ENCODE results near the gene APEX1.
"Not testable (repeated sequence)": the region's sequence is repeated elsewhere in the genome, so short reads cannot be mapped to it uniquely, and the experiment has no call there.

Gene APEX1

DNA sequence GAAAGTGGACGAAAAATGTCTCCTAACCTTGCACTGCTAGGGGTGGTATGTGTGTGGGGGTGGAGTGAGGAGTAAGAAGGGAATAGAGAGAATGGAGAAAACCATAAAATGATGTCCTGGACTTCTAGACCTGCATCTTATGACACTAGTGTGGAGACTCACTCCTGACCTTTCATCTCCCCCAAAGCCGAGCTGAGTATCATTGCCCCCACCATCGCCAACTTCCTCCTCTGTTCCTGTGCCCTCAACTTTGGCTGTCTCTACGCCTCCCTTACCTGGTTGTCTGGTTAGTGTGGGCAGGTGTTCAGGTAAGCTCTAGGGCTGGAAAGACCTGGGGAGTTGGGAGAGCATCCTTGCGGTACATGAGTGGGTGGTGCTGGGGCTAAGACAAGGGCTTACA, 14.6 kb upstream of the APEX1 start:
- H3K36me3 ChIP-seq (ENCODE audit: insufficient read depth, low read depth, low read length): peaks cover 5% of the 10 kb centered on the region
- H3K27ac ChIP-seq (ENCODE audit: low read length): no peak overlapping the region
- H3K4me1 ChIP-seq (ENCODE audit: insufficient read depth, low read length): no peaks in the 10 kb centered on the region
- no peak overlapping the region for H3K4me3 ChIP-seq (ENCODE audit: low read length)
- no peaks in the 10 kb centered on the region for H3K27me3 ChIP-seq (ENCODE audit: insufficient read depth, low read length)
- H3K9me3 ChIP-seq (ENCODE audit: insufficient read depth, low read depth, low read length): no peaks in the 10 kb centered on the region
- no peak overlapping the region for H3K9ac ChIP-seq (ENCODE audit: low read depth, low read length)

DNA sequence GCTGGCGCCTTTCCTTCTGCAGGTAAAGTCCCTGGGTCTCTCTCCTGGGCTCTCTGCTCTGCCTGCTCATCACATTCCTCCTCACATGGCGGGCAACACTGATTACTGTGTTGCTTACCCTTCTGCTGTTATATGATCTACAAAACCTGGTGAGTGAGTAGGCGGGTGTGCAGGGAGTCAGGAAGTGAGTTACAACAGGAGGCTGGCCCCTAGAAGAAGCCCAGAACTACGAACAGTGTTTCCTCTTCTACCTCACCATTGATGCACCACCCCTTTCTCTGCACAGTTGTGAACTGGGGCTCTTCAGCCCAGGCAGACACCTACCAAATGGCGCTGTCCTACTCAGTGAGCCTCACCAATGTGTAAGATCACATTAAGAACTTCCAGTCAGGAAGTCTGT, 14.1 kb upstream of the APEX1 start:
- Histone ChIP-seq H3K36me3 (ENCODE audit: insufficient read depth, low read depth, low read length) (peaks cover 9% of the 10 kb centered on the region), H3K4me3 (ENCODE audit: low read length) (no peak overlapping the region), H3K27ac (ENCODE audit: low read length) (no peak overlapping the region), H3K9me3 (ENCODE audit: insufficient read depth, low read depth, low read length) (no peaks in the 10 kb centered on the region), H3K27me3 (ENCODE audit: insufficient read depth, low read length) (no peaks in the 10 kb centered on the region), H3K9ac (ENCODE audit: low read depth, low read length) (no peak overlapping the region), H3K4me1 (ENCODE audit: insufficient read depth, low read length) (no peaks in the 10 kb centered on the region)

DNA sequence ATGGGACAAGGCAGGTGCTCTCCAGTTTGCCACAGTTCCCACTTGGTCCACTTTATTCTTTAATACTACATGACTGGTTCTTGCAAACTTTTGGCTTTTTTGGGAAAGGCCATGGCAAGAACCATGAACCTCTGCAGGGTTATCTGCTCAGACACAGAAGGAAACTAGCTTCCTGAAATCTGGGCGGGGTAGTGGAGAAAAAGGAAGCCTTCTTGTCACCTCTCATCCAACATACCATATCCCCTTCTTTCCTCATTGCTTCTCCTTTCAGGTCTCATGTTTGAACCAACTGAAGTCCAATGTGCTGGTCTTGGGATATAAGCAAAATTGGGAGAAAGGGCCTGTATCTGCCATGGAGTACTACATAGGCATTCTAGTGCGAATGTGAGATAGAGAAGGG, 13.6 kb upstream of the APEX1 start:
- Histone ChIP-seq H3K36me3 (ENCODE audit: insufficient read depth, low read depth, low read length) (peaks cover 15% of the 10 kb centered on the region), H3K27me3 (ENCODE audit: insufficient read depth, low read length) (no peaks in the 10 kb centered on the region), H3K9ac (ENCODE audit: low read depth, low read length) (no peak overlapping the region), H3K27ac (ENCODE audit: low read length) (no peak overlapping the region), H3K9me3 (ENCODE audit: insufficient read depth, low read depth, low read length) (no peaks in the 10 kb centered on the region), H3K4me1 (ENCODE audit: insufficient read depth, low read length) (no peaks in the 10 kb centered on the region), H3K4me3 (ENCODE audit: low read length) (no peak overlapping the region)

DNA sequence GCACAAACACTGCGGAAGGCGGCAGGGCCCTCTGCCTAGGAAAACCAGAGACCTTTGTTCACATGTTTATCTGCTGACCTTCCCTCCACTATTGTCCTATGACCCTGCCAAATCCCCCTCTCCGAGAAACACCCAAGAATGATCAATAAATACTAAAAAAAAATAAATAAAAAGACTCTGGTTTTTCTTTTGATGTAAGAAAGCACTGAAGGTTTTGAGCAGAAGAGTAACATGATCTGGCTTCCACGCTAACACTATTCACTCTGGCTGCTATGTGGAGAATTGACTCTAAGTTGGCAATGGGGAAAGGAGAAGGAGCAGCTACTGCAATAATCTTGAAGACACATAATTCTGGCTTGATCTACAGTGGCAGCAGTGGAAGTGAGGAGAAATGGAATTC, 11.4 kb upstream of the APEX1 start:
- H3K27me3 ChIP-seq (ENCODE audit: insufficient read depth, low read length); H3K4me3 ChIP-seq (ENCODE audit: low read length); H3K9me3 ChIP-seq (ENCODE audit: insufficient read depth, low read depth, low read length); H3K9ac ChIP-seq (ENCODE audit: low read depth, low read length); H3K27ac ChIP-seq (ENCODE audit: low read length); H3K4me1 ChIP-seq (ENCODE audit: insufficient read depth, low read length): not testable (repeated sequence)
- H3K36me3 ChIP-seq (ENCODE audit: insufficient read depth, low read depth, low read length): peaks cover 37% of the 10 kb centered on the region

DNA sequence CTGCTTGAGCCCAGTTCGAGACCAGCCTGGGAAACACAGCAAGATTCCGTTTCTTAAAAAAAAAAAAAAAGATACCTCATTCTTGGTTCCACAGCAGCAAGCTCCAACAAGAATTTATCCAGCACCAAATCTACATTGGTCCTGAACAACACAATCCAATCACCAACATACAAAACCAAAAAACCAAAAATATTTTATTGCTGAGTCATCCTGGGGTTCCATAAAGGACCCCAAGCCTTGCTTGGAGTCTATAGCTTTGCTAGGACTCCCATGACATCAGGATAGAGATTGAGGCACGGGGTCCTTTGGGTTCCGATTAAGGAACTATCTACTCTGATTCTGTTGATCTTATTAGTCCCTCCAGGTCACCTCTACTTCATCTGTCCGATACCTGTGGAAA, 8.1 kb upstream of the APEX1 start:
- Histone ChIP-seq H3K4me3 (ENCODE audit: low read length) (no peak overlapping the region), H3K9me3 (ENCODE audit: insufficient read depth, low read depth, low read length) (no peaks in the 10 kb centered on the region), H3K9ac (ENCODE audit: low read depth, low read length) (no peak overlapping the region), H3K36me3 (ENCODE audit: insufficient read depth, low read depth, low read length) (peaks cover 67% of the 10 kb centered on the region), H3K4me1 (ENCODE audit: insufficient read depth, low read length) (no peaks in the 10 kb centered on the region), H3K27me3 (ENCODE audit: insufficient read depth, low read length) (no peaks in the 10 kb centered on the region), H3K27ac (ENCODE audit: low read length) (no peak overlapping the region)

DNA sequence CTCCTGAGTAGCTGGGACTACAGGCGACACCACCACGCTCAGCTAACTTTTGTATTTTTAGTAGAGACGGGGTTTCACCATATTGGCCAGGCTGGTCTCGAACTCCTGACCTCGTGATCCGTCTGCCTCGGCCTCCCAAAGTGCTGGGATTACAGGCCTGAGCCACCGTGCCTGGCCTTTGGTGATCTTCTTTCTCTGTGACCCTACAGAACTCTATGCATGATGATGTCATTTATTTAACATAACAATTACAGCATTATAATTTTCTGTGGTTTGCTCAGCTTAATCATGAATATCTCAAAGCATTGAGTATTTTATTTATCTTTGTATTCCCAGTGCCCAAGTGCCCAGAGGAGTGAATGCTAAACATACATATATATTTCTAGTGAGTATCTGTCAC, 2.2 kb upstream of the APEX1 start:
- not testable (repeated sequence) for H3K4me3 ChIP-seq (ENCODE audit: low read length); H3K4me1 ChIP-seq (ENCODE audit: insufficient read depth, low read length); H3K9me3 ChIP-seq (ENCODE audit: insufficient read depth, low read depth, low read length); H3K9ac ChIP-seq (ENCODE audit: low read depth, low read length); H3K27ac ChIP-seq (ENCODE audit: low read length); H3K27me3 ChIP-seq (ENCODE audit: insufficient read depth, low read length)
- H3K36me3 ChIP-seq (ENCODE audit: insufficient read depth, low read depth, low read length): peaks cover 66% of the 10 kb centered on the region

DNA sequence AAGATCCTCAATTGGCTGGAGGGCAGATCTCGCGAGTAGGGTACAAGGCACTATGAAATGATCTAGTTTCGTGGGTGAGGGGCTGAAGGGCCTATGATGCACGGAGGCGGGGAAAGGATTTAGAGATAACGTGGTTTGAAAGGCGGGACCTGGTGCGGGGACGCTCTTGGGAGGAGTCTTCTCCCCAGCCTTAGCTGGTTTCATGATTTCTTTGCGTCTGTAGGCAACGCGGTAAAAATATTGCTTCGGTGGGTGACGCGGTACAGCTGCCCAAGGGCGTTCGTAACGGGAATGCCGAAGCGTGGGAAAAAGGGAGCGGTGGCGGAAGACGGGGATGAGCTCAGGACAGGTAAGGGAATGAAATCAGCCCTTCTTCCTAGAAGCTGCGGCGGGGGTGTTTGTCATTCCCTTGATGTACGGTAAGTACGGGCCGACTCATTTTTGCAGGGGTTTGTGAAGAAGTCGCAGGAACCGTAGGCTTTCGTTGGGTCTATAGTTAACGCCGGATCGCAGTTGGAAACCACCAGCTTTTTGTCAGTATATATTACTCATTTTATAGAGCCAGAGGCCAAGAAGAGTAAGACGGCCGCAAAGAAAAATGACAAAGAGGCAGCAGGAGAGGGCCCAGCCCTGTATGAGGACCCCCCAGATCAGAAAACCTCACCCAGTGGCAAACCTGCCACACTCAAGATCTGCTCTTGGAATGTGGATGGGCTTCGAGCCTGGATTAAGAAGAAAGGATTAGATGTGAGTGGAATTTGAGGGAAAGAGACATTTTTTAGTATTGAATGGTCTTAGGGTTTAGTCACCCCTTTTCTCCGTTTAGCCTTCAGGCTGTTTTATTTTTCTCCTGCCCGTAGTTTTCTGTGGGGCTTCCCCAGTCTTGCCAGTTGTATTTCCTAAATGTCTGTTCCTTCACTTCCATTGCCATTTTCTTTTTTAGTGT, 602 bp downstream of the APEX1 start:
- peaks cover 11% of the 10 kb centered on the region for H3K4me1 ChIP-seq (ENCODE audit: insufficient read depth, low read length)
- no peaks in the 10 kb centered on the region for H3K9me3 ChIP-seq (ENCODE audit: insufficient read depth, low read depth, low read length)
- peak overlapping the region; percentile 94 for H3K27ac ChIP-seq (ENCODE audit: low read length)
- H3K9ac ChIP-seq (ENCODE audit: low read depth, low read length): peak overlapping the region; percentile 100
- H3K27me3 ChIP-seq (ENCODE audit: insufficient read depth, low read length): no peaks in the 10 kb centered on the region
- H3K36me3 ChIP-seq (ENCODE audit: insufficient read depth, low read depth, low read length): peaks cover 66% of the 10 kb centered on the region
- peak overlapping the region; percentile 89 for H3K4me3 ChIP-seq (ENCODE audit: low read length)

DNA sequence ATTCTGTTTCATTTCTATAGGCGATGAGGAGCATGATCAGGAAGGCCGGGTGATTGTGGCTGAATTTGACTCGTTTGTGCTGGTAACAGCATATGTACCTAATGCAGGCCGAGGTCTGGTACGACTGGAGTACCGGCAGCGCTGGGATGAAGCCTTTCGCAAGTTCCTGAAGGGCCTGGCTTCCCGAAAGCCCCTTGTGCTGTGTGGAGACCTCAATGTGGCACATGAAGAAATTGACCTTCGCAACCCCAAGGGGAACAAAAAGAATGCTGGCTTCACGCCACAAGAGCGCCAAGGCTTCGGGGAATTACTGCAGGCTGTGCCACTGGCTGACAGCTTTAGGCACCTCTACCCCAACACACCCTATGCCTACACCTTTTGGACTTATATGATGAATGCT, 1.9 kb downstream of the APEX1 start:
- Histone ChIP-seq H3K4me1 (ENCODE audit: insufficient read depth, low read length) (peaks cover 11% of the 10 kb centered on the region), H3K9ac (ENCODE audit: low read depth, low read length) (peak overlapping the region; percentile 100; the same call in 1 of the 2 replicates), H3K27me3 (ENCODE audit: insufficient read depth, low read length) (no peaks in the 10 kb centered on the region), H3K36me3 (ENCODE audit: insufficient read depth, low read depth, low read length) (peaks cover 55% of the 10 kb centered on the region), H3K9me3 (ENCODE audit: insufficient read depth, low read depth, low read length) (no peaks in the 10 kb centered on the region), H3K27ac (ENCODE audit: low read length) (no peak overlapping the region), H3K4me3 (ENCODE audit: low read length) (peak overlapping the region; percentile 89; the same call in 1 of the 2 replicates)

DNA sequence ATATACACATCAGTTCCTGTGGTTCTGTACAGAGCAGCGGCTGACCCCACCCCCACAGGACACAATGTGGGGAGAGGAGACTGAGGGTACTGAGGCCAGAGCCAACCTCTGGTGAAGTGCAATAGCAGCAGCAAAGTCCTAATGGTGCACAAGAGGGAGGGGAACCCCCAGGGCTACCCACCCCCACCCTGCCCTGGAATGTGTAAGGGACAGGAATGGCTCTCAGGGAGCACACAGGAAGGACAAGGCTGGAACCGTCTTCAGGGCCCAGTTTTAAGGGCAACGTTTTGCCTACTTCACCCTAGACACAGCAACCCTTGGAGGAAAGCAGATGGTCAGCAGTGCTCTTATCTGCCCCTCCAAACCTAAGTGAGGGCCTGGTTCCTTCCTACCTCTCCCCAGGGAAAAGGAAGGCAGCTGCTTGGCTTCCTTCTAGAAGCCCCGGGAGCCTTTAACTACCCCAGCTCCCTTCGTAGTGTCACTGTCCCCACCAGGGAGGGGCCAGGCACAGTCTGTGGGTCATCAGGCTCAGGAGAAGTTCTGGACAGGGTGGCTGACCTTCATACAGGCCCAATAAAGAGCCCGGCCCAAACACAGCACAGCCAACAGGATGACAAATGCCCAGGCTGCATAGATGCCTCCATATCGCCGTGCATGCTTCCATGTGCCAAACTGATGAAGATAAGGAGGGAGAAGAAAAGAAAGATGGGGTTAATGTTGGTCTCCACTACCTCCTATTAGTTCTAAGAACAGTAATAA, 3.2 kb downstream of the APEX1 start:
- H3K36me3 ChIP-seq (ENCODE audit: insufficient read depth, low read depth, low read length): peaks cover 49% of the 10 kb centered on the region
- H3K4me1 ChIP-seq (ENCODE audit: insufficient read depth, low read length): peaks cover 11% of the 10 kb centered on the region
- no peak overlapping the region for H3K4me3 ChIP-seq (ENCODE audit: low read length)
- H3K27ac ChIP-seq (ENCODE audit: low read length): no peak overlapping the region
- no peaks in the 10 kb centered on the region for H3K27me3 ChIP-seq (ENCODE audit: insufficient read depth, low read length)
- no peak overlapping the region for H3K9ac ChIP-seq (ENCODE audit: low read depth, low read length)
- H3K9me3 ChIP-seq (ENCODE audit: insufficient read depth, low read depth, low read length): no peaks in the 10 kb centered on the region

DNA sequence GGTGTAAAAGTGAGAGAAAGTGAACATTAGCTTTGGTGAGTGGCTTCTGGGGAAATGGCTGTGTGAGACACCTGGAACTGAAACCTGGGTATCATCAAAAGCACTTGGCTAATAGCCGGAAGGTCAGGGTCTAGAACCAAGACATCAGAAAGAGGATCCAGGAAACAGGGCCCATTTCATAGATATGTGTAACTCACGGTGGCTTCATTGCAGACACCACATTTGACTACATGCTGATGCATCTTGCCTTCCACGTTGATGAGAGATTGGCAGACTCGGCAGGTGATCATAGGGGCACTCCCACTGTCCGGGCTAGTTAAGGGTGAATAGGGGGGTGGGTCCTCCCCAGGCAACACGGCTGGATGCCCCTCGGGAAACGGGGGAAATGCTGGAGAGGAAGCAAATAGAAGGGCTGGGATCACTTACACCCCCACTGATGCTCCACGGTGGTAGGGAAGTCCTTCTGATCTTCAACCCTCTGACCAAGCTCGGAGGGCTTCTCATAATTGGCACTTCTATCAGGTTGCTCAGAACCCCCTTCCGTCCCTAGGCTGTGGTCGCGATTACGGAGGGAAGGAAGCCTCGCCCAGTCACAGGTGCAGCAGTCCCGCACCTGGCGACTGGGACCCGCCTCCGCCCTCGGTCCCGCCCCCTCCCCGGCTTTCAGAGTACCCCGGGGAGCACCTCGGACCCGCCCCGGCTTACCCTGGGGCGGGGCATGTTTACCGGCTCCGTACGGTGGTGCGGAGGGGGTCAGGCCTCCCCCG, 5.6 kb downstream of the APEX1 start:
- peaks cover 49% of the 10 kb centered on the region for H3K36me3 ChIP-seq (ENCODE audit: insufficient read depth, low read depth, low read length)
- H3K9ac ChIP-seq (ENCODE audit: low read depth, low read length): peak overlapping the region; percentile 87
- no peak overlapping the region for H3K27ac ChIP-seq (ENCODE audit: low read length)
- peaks cover 11% of the 10 kb centered on the region for H3K4me1 ChIP-seq (ENCODE audit: insufficient read depth, low read length)
- no peaks in the 10 kb centered on the region for H3K27me3 ChIP-seq (ENCODE audit: insufficient read depth, low read length)
- H3K9me3 ChIP-seq (ENCODE audit: insufficient read depth, low read depth, low read length): no peaks in the 10 kb centered on the region
- H3K4me3 ChIP-seq (ENCODE audit: low read length): peak overlapping the region; percentile 94

DNA sequence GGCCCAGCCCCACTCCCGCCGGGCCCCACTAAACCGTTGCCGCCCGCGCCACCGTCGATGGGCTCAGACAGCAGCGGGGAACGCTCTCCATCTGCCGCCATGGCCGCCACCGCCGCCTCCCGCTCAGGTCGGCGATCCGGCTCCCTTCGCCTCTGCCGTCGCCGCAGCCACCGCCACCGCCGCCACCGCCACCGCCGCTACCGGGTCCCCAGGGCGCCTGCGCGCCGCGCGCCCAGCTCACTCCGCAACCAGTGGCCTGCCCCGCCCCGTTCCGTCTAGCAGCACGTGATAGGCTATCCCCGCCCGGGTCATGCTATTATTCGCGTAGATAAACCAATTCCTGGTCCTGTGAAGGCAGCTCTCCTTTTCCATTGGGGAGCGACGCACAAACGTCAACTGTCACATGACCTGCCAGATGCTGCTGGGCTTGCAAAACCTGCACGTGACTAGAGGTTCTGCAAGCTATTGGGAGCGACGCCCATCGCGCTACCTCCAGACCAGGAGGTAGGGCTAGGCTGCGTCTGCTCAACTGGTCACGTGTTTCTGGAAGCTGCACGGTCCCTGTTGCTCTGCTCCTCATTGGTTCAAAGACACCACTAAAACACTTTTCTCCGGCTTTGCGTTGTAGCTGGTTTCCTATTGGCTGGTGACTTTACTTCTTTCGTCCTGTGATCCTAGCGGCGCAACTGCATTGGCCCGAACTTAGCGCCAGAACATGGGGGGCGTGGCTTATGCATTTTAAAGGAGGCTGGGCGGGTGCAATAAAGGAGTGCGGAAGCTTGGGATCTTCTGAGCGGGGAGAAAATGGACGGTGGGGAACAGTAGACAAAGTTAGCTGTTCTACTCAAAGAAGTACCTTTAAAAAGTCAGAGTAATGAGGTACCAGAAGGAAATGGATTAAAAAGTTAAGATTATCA, 6.5 kb downstream of the APEX1 start, which contains the start of gene PIP4P1:
TSS of gene PIP4P1 (minus strand) at position 210 of the 917 bp plus-strand sequence. CDS start at position 101, 109 bp downstream.
- Histone ChIP-seq H3K36me3 (ENCODE audit: insufficient read depth, low read depth, low read length) (peaks cover 42% of the 10 kb centered on the region), H3K27ac (ENCODE audit: low read length) (peak within 1 kb of the TSS; percentile 43), H3K9ac (ENCODE audit: low read depth, low read length) (peak within 1 kb of the TSS; percentile 87), H3K27me3 (ENCODE audit: insufficient read depth, low read length) (no peaks in the 10 kb centered on the region), H3K9me3 (ENCODE audit: insufficient read depth, low read depth, low read length) (no peaks in the 10 kb centered on the region), H3K4me3 (ENCODE audit: low read length) (peak within 1 kb of the TSS; percentile 94), H3K4me1 (ENCODE audit: insufficient read depth, low read length) (peaks cover 8% of the 10 kb centered on the region)
